Erythroblast (primary cell): Measurements from ENCODE around the gene IL25.

Source experiments
- GATA1 ChIP-seq: IDR thresholded peaks from 2 replicates; pipeline ENCODE4 v1.6.1; 2011; ENCODE audit warnings: low read depth, mild to moderate bottlenecking, control low read depth, low read length, moderate library complexity
- POLR2A ChIP-seq: IDR thresholded peaks from 2 replicates; pipeline ENCODE4 v1.6.1; 2011; ENCODE audit warnings: mild to moderate bottlenecking, low read length

DNA sequence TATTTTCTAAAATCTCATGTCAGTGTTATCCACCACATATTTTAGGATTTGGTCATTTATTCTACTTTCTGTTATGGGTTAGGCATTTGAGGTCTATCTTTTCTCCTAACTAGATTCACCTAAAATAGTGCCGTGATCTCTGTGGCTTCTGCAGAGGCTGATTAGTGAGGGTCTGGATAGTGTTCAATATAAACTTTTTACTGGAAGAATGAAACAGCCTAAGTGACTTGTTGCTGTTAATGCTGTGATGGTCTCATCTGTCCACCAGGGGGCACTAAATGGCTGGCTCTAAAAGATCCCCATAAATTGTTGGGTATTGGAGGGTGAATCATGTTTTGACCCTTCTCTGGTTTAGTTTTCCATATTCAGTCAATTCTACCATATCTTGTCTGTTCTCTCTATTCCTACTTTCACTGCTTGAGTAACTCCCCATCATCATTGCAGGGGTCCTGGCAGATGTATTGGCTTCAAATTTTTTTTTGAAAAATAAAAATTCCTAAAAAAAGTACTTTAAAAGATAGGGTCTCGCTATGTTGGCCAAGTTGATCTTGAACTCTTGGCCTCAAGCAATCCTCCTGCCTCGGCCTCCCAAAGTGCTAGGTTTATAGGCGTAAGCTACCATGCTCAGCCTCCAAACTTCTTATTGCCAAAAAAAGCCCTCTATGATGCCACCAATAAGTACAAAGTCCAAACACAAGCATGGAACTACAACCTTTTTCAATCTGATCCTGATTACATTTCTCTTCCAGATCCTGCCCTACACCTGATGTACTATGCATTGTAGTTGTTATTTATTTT, 44.5 kb upstream of the IL25 start:
- TF ChIP-seq POLR2A: no peak
- no peak for TF ChIP-seq GATA1
